Calu3 (cell line): ENCODE results near the gene ESR2. TPM values are rescaled to one million over a fixed set of nuclear protein-coding genes. Genes with fewer than 3 reads are reported as not detected.

ENCODE experiments used
- BruUV-seq: library from RNA; stranded (reverse); fragments of 400-500 nt; replicated peaks from 2 replicates; lab custom pipeline; 2021; lab: Mats Ljungman, UMichigan
- CTCF ChIA-PET: fragments of 300-600 bp; sonication (Branson Sonifier 250); formaldehyde crosslinking; loops from one replicate; lab custom pipeline; 2022; ENCODE audit warnings: antibody characterized with exemption; lab: Charles Lee
- DNase-seq: peaks from one replicate; pipeline ENCODE4 v3.0.0; 2022
- H3K27ac Mint-ChIP-seq: one replicate; pipeline ENCODE4 v1.8.0; 2022; ENCODE audit warnings: mixed read lengths; ENCODE audit not compliant: unreplicated experiment
- H3K27me3 Mint-ChIP-seq: one replicate; pipeline ENCODE4 v1.8.0; 2022; ENCODE audit warnings: mixed read lengths; ENCODE audit not compliant: unreplicated experiment
- H3K36me3 Mint-ChIP-seq: one replicate; pipeline ENCODE4 v1.8.0; 2022; ENCODE audit warnings: mild to moderate bottlenecking, moderate library complexity, mixed read lengths; ENCODE audit not compliant: insufficient read depth, unreplicated experiment
- H3K4me1 Mint-ChIP-seq: one replicate; pipeline ENCODE4 v1.8.0; 2022; ENCODE audit warnings: mild to moderate bottlenecking, low read depth, mixed read lengths; ENCODE audit not compliant: unreplicated experiment
- H3K4me3 Mint-ChIP-seq: one replicate; pipeline ENCODE4 v1.8.0; 2022; ENCODE audit warnings: mild to moderate bottlenecking, low read depth, moderate library complexity, mixed read lengths; ENCODE audit not compliant: unreplicated experiment
- H3K9me3 Mint-ChIP-seq: one replicate; pipeline ENCODE4 v1.8.0; 2022; ENCODE audit warnings: low read depth, mixed read lengths; ENCODE audit not compliant: unreplicated experiment
- CTCF ChIP-seq: fragments of 200-600 bp; IDR thresholded peaks from one replicate; pipeline ENCODE4 v1.8.0; 2022; ENCODE audit warnings: antibody characterized with exemption; ENCODE audit not compliant: unreplicated experiment
- intact Hi-C: fragments of 100-400 bp; cut with micrococcal nuclease; formaldehyde crosslinking; loops from one replicate; pipeline ENCODE4 v1.10.0; 2022; ENCODE audit not compliant: unreplicated experiment
- total RNA-seq: library from RNA; stranded (reverse); gene quantifications from 2 replicates; pipeline ENCODE4 v1.2.3, GENCODE V29; 2022

Gene ESR2
- total RNA-seq, 1 experiment from 2014 or later: not detected

GRCh38 chr14:64217834-64218233, 76.3 kb downstream of the ESR2 start:
- Mint-ChIP-seq H3K27ac (no peak overlapping the region), H3K27me3 (no peaks in the 10 kb centered on the region), H3K9me3 (no peaks in the 10 kb centered on the region), H3K4me1 (no peaks in the 10 kb centered on the region), H3K36me3 (peaks cover 47% of the 10 kb centered on the region), H3K4me3 (no peak overlapping the region)
- no peak for TF ChIP-seq CTCF
- CTCF ChIA-PET: no interaction called here
- DNase-seq: no peak
- no TSS peak for BruUV-seq
- intact Hi-C loops: no loop called here

DNA sequence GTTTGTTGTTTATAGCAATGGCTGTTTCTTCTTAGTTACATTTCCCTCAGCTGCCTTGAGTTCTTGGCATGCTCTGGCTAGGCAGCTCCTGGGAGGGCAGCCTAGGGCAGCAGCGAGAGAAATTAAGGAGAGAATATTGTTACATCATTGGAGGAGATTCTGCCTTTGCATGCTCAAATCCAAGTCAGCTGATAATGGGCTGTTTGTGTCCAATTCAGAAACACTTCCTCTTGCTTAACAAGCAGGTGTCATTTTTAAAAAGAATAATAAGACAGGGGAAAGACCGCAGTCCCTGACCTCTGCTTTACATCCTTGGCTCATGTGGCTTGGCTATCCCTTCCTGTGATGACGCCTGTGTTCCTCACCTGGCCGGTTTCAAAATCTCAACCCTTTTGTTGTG, 76.9 kb downstream of the ESR2 start:
- H3K36me3 Mint-ChIP-seq: peaks cover 51% of the 10 kb centered on the region
- no peak for TF ChIP-seq CTCF
- intact Hi-C loops: no loop called here
- no peaks in the 10 kb centered on the region for H3K27me3 Mint-ChIP-seq
- no peak overlapping the region for H3K27ac Mint-ChIP-seq
- no peak overlapping the region for H3K4me3 Mint-ChIP-seq
- BruUV-seq: no TSS peak
- CTCF ChIA-PET: no interaction called here
- no peaks in the 10 kb centered on the region for H3K4me1 Mint-ChIP-seq
- no peak for DNase-seq
- H3K9me3 Mint-ChIP-seq: no peaks in the 10 kb centered on the region

DNA sequence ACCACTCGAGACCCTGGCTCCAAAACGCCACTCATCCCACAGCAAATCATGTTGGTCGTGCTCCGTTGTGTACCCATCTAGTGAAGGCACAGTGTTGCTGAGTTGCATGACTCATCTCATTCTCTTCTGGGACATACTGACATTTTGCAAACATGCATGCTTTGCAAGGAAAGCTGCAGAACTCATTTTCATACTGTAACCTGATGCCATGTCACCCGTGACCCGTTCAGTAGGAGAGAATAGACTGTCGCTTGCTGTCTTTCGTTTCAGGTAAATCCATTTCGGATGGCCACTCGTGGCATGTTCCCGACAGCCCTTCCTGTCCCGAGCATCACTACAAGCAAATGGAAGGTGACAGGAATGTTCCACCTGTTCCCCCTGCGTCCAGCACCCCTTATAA, 78.2 kb downstream of the ESR2 start:
- DNase-seq: no peak
- BruUV-seq: no TSS peak
- Mint-ChIP-seq H3K36me3 (peaks cover 42% of the 10 kb centered on the region), H3K27ac (no peak overlapping the region), H3K27me3 (no peaks in the 10 kb centered on the region), H3K4me3 (no peak overlapping the region), H3K4me1 (no peaks in the 10 kb centered on the region), H3K9me3 (no peaks in the 10 kb centered on the region)
- intact Hi-C loops: no loop called here
- no peak for TF ChIP-seq CTCF
- CTCF ChIA-PET: no interaction called here

DNA sequence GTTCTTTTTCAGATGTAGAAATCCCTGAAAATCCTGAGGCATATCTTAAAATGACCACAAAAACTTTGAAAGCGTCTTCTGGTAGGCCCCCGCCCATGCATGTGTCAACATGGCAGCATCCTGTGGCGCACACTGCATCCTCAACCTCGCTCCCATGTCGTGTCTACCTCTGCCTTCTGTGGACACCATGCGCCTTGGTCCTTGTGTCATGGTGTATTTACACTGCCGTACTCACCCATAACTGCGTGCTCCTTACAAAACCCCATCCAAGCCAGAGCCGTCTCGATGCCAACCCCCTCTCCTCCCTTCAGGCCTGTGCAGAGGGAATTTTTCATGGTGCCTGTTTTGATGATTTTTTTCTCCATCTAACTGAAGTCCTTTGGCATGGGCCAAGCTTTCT, 78.9 kb downstream of the ESR2 start:
- H3K36me3 Mint-ChIP-seq: peaks cover 38% of the 10 kb centered on the region
- no peak overlapping the region for H3K4me3 Mint-ChIP-seq
- TF ChIP-seq CTCF: no peak
- BruUV-seq: no TSS peak
- no peaks in the 10 kb centered on the region for H3K4me1 Mint-ChIP-seq
- no peak for DNase-seq
- intact Hi-C loops: no loop called here
- H3K27me3 Mint-ChIP-seq: no peaks in the 10 kb centered on the region
- H3K9me3 Mint-ChIP-seq: no peaks in the 10 kb centered on the region
- CTCF ChIA-PET: no interaction called here
- H3K27ac Mint-ChIP-seq: peak overlapping the region; percentile 26
